ES-I3 (cell line): ENCODE results near the gene SHPK.

Experiments
- H3K36me3 ChIP-seq: 2 replicates; pipeline ENCODE4 v1.6.1; 2013; ENCODE audit warnings: mild to moderate bottlenecking, low read length, control low read depth, moderate library complexity; ENCODE audit not compliant: insufficient read depth
- H3K4me1 ChIP-seq: 2 replicates; pipeline ENCODE4 v1.6.1; 2013; ENCODE audit warnings: mild to moderate bottlenecking, control low read depth, low read length; ENCODE audit not compliant: insufficient read depth
- H3K9ac ChIP-seq: 2 replicates; pipeline ENCODE4 v1.6.1; 2013; ENCODE audit warnings: low read depth, mild to moderate bottlenecking, low read length, moderate library complexity
- H3K9me3 ChIP-seq: 2 replicates; pipeline ENCODE4 v1.6.1; 2013; ENCODE audit warnings: mild to moderate bottlenecking, low read length, moderate library complexity; ENCODE audit not compliant: control insufficient read depth, insufficient read depth

SHPK gene

DNA sequence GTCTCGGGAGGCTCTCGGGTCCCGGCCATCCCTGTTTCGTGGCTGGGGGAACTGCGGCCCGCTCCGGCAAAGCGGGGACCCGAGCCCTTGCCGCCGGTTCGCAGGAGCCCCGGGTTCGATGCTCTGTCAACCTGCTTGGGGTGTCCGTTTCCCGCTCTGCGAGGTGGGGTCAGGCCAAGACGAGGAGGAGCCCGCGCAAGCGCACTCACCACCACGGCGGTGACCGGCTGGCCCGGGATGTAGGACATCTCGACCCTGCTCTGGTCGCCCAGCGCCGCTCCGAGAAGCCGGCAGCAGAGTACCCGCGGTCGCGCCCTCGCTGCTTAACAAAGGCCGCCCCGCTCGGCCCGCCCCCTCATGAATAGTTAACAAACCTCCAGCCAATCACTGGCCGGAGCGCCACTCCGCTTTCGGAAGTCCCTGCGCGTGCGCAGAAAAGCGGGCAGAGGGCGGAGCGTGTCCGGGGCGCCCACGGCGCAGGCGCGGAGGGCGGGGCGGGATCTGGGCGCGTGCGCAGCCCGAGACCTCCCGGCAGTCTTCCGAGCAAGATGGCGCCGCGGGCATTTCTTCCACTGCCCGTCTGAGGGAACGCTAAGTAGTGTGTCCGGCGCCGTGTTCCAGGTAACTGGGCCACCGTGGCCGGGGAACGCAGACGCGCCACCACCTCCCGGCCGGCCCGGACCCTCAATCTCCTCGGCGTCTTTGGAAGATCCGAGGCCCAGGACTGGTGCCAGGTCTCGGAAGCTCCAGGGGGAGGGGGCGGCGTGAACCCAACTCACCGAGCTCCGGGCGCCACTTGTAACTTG lies 32.4 kb upstream of the SHPK start, which contains the start of the genes EMC6 and TAX1BP3:
Gene EMC6, plus strand, starts transcription at position 534 of the 806 bp plus-strand sequence. CDS start 335 bp downstream, outside the sequence.
Gene TAX1BP3, minus strand, starts transcription at position 300 of the 806 bp plus-strand sequence. Its CDS starts 52 bp downstream, at position 248.
- Histone ChIP-seq H3K4me1 (peaks cover 3% of the 10 kb centered on the region; the same call in 1 of the 2 replicates), H3K9me3 (no peaks in the 10 kb centered on the region), H3K36me3 (no peaks in the 10 kb centered on the region; the same call in 1 of the 2 replicates), H3K9ac (peak within 1 kb of the TSS; percentile 91)

DNA sequence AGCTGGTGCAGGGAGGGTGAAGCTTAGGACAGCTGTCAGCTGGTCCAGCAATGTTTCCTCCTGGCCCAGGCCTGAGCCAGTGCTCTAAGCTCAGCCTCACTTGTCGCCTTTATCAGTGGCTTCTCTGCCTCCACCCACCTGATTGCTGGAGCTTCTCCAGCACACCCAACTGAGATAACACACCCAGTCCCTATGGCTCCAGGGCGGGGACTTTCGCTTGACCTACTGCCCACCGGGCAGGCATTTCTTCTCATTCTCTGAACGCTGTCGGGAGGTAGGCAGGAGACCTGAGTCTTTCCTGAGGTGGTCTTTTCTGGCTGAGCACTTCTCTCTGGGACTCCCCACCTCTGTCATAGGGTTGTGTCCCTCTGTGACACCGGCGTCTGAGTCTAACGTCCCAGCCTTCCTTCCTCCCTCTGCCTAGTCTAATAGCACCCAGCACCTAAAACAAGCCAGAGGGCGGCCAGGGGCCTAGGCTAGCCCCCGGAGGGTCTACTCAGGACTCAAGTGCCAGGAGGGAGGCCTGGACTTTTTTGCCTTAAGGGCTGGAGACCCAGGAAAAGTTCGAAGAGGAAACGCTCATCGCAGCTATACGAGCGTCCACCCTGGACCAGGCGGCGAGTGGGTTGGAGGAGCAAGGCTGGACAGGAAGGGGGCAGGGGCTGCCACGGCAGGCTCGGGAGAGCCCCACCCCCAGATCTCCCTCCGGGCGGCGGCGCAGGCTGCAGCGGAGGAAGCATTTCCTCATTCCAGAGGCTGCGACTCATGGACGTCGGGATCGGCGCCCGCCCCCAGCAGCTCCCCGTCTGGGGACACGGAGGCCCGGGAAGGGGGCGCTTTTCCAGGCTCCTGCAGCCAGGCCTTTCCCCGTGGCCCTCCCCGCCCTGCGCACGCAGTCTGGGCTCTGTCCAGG lies 31.6 kb upstream of the SHPK start:
- Histone ChIP-seq H3K4me1 (no peaks in the 10 kb centered on the region), H3K9ac (peak overlapping the region; percentile 91), H3K36me3 (no peaks in the 10 kb centered on the region; the same call in 1 of the 2 replicates), H3K9me3 (no peaks in the 10 kb centered on the region)

DNA sequence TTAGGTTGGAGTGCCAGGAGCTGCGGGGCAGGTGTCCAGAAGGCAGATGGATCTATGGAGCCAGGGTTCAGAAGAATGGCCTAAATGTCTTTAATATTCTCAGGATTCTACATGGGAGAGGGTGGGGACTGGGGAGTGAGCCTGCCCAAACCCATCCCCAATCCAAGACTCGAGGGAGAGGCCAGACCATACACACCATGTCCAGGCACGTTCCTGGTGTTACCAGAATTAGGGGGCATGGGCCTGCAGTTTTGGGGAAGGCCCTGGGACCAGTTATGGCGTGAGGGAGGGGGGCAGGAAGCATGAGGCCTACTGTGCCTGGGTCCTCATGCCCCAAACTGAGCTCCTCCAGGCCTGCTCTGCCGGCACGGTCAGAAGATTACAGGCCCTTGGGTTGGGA lies 30.5 kb upstream of the SHPK start:
- H3K4me1 ChIP-seq = no peaks in the 10 kb centered on the region
- no peaks in the 10 kb centered on the region; the same call in 1 of the 2 replicates for H3K36me3 ChIP-seq
- H3K9ac ChIP-seq = no peak overlapping the region
- H3K9me3 ChIP-seq = no peaks in the 10 kb centered on the region

DNA sequence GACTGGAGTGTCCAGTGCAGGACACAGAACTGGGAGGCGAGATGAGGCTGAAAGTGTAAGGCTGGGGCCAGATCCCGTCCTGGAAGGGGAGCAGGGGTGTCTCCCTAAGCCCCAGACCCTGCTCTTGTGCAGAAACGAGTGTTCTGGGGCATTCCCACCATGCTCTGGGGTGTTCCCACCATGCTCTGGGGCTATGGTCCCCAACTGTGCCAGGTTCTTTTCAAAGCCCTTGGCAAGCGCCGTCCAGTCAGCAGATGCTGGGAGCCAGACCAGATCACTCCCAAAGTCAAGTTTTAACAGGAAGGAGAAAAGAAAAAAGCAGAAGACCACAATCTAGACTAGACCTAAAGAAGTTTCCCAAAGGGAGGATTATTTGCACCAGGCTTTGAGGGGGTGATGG lies 29.8 kb upstream of the SHPK start:
- no peaks in the 10 kb centered on the region for H3K4me1 ChIP-seq
- H3K9me3 ChIP-seq = no peaks in the 10 kb centered on the region
- H3K9ac ChIP-seq = no peak overlapping the region
- H3K36me3 ChIP-seq = no peaks in the 10 kb centered on the region; the same call in none of the 2 replicates

DNA sequence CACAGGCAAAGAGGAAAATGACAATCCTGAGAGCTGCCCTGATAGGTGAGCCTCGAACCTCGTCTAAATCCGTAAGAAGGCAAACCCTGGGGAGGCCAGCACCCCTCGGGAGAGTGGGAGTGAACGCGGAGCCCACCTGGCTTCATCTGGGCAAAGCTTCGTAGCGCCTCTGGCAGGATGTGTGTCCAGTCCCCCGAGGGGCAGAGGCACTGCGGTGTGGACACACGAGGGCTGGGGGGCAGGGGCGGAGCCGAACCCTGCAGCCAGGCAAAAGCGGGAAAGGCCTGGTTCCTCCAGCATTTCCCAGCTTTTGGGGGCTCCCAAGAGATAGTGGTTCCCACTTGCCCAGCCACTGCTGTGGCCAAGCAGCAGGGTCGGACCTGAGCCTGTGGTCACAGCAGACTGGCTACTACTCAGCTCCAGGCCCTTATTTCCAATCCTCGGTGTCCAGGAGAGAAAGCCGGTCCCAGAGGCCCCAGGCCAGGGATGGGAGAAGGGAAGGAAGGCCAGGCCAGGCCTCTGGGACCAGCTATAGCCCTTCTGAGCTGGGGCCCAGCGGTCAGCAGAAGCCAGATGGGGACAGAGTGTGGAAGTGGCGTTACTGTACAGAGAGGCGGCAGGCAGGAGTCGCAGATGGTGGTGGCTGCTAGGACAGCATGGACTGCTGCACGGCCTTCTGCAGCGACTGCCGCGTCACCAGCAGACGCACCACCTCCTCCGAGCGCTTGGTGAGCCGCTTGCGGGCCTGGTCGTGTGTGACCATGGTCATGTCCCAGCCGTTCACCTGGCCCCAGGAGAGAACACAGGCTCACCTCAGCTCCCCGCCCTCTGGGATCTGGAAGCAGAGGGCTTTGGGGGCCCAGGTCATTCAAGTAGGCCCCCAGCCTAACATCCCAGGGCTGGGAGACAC lies 27.3 kb upstream of the SHPK start:
- Histone ChIP-seq H3K36me3 (no peaks in the 10 kb centered on the region; the same call in none of the 2 replicates), H3K4me1 (no peaks in the 10 kb centered on the region; the same call in 1 of the 2 replicates), H3K9me3 (no peaks in the 10 kb centered on the region), H3K9ac (no peak overlapping the region)

DNA sequence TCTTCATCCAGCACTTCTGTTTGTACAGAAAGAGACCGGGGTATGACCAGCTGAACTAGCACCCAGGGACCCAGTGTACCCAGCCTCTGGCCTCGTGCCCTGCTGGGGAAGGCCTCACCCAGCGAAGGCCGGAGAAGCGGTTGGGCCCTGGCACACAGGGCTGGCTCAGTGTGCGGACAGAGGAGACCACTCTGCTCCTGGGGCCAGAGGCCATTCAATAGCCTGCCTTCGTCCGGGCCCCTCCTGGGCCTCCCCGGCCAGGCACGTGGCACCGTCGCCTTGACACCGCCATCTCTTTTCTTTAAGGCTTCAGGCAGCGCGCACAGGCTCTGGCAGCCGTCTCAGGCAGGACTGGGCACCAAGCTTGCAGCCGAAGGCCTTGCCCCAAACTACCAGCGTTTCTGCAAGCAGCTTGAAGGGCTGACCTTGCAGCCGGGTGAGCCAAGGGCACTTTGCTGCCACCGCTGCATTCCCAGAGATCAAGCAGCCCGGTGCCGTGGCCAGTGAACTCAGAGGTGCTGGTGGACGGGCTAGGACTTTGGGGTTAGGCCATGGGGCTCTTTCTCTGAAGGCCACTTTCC lies 24.4 kb upstream of the SHPK start:
- Histone ChIP-seq H3K4me1 (no peaks in the 10 kb centered on the region; the same call in 1 of the 2 replicates), H3K9me3 (no peaks in the 10 kb centered on the region), H3K9ac (no peak overlapping the region), H3K36me3 (no peaks in the 10 kb centered on the region; the same call in 1 of the 2 replicates)

DNA sequence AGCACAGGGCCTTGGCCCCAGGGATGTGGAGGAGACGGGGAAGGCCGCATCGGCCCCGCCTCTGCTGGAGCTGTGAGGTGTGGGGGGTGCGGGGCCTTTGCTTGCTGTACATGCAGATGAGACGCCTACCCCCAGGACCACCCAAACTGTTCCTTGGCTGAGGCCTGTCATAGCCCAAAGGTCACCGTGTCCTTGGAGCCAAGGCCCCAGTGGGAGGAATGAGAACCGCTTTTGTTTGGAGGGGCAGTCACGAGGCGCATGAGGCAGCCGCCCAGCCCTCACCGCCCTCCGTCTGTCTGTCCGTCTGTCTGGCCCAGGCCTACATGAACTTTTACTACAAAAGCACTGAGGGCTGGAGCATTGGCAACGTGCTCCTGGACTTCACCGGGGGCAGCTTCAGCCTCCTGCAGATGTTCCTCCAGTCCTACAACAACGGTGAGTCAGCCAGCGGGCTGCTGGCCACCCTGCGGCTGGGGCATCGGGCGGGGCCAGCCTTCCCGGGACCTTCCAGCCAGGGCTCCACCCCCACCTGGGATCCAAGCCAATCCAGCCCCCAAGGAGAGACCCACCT lies 23.6 kb upstream of the SHPK start:
- Histone ChIP-seq H3K36me3 (no peaks in the 10 kb centered on the region; the same call in 1 of the 2 replicates), H3K4me1 (no peaks in the 10 kb centered on the region; the same call in 1 of the 2 replicates), H3K9ac (no peak overlapping the region), H3K9me3 (no peaks in the 10 kb centered on the region)

DNA sequence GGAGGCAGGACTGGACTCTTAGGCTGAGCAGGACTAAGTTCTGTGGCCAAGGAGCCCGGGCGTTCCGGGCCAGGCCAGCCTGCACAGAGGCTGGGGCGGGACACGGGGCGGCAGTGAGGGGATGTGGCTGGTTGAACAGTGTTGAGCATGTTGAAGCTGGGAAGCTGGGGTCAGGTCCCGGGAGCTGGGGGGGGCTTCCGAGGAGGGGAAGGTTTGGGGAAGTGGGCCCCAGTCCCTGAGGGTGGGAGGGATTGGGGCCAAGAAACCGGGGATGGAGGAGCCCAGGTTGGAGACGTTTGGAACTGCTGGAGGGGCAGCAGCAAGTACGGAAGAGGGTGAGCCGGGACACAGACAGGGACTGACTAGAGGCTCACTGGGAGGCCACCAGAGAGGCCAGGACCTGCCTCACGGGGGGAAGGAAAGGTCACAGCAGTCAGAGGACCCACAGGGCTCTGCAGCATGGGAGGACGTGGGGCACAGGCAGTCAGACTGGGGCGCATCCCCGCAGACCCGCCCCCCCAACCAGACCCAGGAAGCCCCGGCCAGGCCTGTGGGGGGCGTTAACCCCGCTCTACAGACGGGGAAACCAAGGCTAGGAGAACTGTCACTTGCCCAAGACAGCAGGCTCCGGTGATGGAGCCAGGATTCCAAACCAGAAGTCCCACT lies 22.9 kb upstream of the SHPK start:
- no peak overlapping the region for H3K9ac ChIP-seq
- no peaks in the 10 kb centered on the region for H3K9me3 ChIP-seq
- H3K4me1 ChIP-seq = no peaks in the 10 kb centered on the region; the same call in 1 of the 2 replicates
- H3K36me3 ChIP-seq = no peaks in the 10 kb centered on the region; the same call in 1 of the 2 replicates

DNA sequence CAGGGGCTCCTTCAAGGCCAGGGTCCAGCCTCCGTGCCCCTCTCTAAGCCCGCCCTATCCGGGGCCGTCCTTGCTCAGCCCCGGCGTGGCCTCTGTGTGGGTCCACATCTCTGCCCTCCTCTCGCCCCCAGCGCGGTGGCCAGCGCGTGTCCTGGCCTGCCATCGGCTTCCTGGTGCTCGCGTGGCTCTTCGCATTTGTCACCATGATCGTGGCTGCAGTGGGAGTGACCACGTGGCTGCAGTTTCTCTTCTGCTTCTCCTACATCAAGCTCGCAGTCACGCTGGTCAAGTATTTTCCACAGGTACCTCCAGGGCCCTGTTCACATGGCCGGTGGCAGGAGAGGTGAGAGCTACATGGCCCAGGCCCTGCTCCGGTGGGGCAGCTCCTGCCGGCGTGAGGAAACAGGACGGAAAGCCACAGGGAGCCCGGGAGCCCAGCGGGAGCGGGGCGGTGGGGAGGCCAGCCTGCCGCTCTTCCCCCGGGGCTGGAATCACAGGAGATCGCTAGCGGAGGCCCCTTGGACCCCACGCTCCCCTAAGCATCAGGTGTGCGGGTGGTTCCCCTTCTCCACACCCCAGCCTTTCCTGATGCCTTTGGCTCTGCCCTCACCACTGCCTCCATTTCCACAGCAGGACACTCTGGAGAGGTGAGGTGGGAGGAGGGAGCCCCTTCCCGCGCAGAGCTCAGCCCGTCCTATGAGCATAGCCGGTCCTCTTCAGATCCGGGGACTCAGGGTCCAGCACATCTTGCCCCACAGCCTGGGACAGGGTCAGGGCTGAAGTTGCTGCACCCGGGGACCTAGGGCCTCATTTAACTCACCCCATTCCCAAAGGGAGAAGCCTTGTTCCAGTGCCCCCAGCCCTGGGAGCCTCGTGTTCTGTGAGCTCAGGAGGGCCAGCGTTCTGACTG lies 22.1 kb upstream of the SHPK start:
- Histone ChIP-seq H3K36me3 (no peaks in the 10 kb centered on the region; the same call in 1 of the 2 replicates), H3K9me3 (no peaks in the 10 kb centered on the region), H3K4me1 (no peaks in the 10 kb centered on the region; the same call in 1 of the 2 replicates), H3K9ac (no peak overlapping the region)

DNA sequence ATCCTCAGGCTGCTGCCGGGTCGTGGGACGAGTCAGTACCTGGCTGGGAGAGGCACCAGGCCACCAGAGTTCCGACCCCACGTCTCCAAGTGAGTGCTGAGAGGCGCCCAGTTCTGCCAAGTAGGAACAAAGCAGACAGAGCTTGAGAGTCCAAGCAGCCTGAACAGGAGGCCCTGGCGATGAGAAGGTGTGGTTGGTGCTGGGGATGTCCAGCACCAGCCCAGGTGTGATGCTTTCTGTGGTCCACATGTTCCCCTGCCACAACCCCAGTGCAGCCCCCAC lies 21.5 kb upstream of the SHPK start:
- H3K9ac ChIP-seq = no peak overlapping the region
- no peaks in the 10 kb centered on the region; the same call in 1 of the 2 replicates for H3K4me1 ChIP-seq
- H3K9me3 ChIP-seq = no peaks in the 10 kb centered on the region
- H3K36me3 ChIP-seq = no peaks in the 10 kb centered on the region; the same call in 1 of the 2 replicates

DNA sequence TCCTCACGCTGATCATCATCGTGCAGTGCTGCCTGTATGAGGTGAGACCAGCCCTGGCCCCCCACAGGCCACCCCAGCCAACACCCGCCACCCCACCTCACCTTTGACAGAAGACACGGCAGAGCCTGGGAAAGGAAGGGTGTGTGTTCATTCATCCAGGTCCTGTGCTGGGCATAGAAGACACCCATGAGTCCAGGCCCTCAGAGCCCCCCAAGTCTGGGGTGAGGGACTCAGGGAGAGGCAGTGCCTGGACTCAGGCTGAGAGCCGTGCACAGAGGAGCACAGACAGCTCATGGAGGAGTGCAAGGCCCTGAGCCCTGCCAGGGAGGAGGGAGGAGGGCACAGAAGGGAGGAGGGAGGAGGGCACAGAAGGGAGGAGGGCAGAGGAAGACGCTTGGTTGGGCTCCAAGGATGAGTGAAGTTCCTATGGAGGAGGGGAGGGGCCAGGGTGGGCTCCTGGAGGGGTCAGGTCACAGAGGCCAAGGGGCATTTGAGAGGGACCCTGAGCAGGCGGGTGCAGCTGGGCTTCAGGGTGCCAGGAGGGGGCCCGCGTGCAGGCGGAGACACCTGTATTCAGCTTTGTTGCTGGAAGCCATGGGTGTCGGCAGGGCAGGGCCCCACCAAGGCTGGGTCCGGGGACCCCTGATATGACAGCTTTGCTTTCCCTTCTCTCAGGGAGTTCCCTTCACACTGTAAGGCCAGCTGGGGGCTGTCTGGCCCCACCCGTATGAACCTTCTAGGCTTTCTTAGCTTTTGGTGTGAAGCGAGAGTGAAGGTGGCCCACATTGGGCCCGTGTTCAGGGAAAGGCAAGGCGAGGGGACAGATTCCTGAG lies 20.9 kb upstream of the SHPK start:
- H3K4me1 ChIP-seq = no peaks in the 10 kb centered on the region; the same call in 1 of the 2 replicates
- no peaks in the 10 kb centered on the region; the same call in 1 of the 2 replicates for H3K36me3 ChIP-seq
- no peak overlapping the region for H3K9ac ChIP-seq
- H3K9me3 ChIP-seq = no peaks in the 10 kb centered on the region
